ENCODE data around the gene TP63. TPM values are rescaled to one million over a fixed set of nuclear protein-coding genes. Genes with fewer than 3 reads are reported as not detected.

Gene TP63
- total and polyA plus RNA-seq, 2 experiments from 2014 or later, result not detected

GRCh38 chr3:189703865-189704264 lies 72.7 kb downstream of the TP63 start:
- Histone ChIP-seq H3K9me2 (ENCODE audit: insufficient read depth) (no peaks in the 10 kb centered on the region), H3K4me1 (ENCODE audit: insufficient read depth) (no peaks in the 10 kb centered on the region), H3K79me2 (replicated peaks; ENCODE audit: insufficient read depth) (no peaks in the 10 kb centered on the region), H3K4me3 (no peak overlapping the region), H3F3A (replicated peaks; ENCODE audit: low read depth) (no peaks in the 10 kb centered on the region), H3K4me2 (no peak overlapping the region), H3K27ac (ENCODE audit: low read depth) (no peak overlapping the region), H3K36me3 (ENCODE audit: insufficient read depth) (no peaks in the 10 kb centered on the region), H4K20me1 (replicated peaks; ENCODE audit: insufficient read depth) (no peaks in the 10 kb centered on the region), H3K27me3 (ENCODE audit: insufficient read depth) (no peaks in the 10 kb centered on the region), H2AFZ (no peak overlapping the region)
- peak overlapping the region; percentile 25; the same call in 1 of the 2 replicates for H3K27ac Mint-ChIP-seq
- H3K9me3 Mint-ChIP-seq, result no peaks in the 10 kb centered on the region
- no peaks in the 10 kb centered on the region; the same call in 2 of the 3 replicates for H3K4me1 Mint-ChIP-seq
- no peak overlapping the region for H3K4me3 Mint-ChIP-seq
- H3K36me3 Mint-ChIP-seq (ENCODE audit: low read depth), result no peaks in the 10 kb centered on the region
- DNase-seq (ENCODE audit: low spot score), result no peak
- no peak for ATAC-seq
- peaks cover 3% of the 10 kb centered on the region for H3K27me3 Mint-ChIP-seq (ENCODE audit: insufficient read depth, low read depth, poor library complexity)
- TF ChIP-seq, protein P1, sequence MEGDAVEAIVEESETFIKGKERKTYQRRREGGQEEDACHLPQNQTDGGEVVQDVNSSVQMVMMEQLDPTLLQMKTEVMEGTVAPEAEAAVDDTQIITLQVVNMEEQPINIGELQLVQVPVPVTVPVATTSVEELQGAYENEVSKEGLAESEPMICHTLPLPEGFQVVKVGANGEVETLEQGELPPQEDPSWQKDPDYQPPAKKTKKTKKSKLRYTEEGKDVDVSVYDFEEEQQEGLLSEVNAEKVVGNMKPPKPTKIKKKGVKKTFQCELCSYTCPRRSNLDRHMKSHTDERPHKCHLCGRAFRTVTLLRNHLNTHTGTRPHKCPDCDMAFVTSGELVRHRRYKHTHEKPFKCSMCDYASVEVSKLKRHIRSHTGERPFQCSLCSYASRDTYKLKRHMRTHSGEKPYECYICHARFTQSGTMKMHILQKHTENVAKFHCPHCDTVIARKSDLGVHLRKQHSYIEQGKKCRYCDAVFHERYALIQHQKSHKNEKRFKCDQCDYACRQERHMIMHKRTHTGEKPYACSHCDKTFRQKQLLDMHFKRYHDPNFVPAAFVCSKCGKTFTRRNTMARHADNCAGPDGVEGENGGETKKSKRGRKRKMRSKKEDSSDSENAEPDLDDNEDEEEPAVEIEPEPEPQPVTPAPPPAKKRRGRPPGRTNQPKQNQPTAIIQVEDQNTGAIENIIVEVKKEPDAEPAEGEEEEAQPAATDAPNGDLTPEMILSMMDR (conservative IDR thresholded peaks at IDR 0.05; ENCODE audit: low read depth in 2 of 2), result no peak
- TF ChIP-seq ZNF462 (CRISPR knock-in tag; IDR thresholded peaks at IDR 0.05) (no peak), EZH2 (IDR thresholded peaks at IDR 0.05; ENCODE audit: low read depth, unreplicated experiment) (no peak), JUNB (IDR thresholded peaks at IDR 0.05; ENCODE audit: unreplicated experiment) (no peak), ZNF331 (CRISPR knock-in tag; IDR thresholded peaks at IDR 0.05; ENCODE audit: low read depth) (no peak), STAT1 (IDR thresholded peaks at IDR 0.05; ENCODE audit: unreplicated experiment) (no peak), EZH2phosphoT487 (IDR thresholded peaks at IDR 0.05; ENCODE audit: unreplicated experiment) (no peak)
- TF ChIP-seq, protein P2, sequence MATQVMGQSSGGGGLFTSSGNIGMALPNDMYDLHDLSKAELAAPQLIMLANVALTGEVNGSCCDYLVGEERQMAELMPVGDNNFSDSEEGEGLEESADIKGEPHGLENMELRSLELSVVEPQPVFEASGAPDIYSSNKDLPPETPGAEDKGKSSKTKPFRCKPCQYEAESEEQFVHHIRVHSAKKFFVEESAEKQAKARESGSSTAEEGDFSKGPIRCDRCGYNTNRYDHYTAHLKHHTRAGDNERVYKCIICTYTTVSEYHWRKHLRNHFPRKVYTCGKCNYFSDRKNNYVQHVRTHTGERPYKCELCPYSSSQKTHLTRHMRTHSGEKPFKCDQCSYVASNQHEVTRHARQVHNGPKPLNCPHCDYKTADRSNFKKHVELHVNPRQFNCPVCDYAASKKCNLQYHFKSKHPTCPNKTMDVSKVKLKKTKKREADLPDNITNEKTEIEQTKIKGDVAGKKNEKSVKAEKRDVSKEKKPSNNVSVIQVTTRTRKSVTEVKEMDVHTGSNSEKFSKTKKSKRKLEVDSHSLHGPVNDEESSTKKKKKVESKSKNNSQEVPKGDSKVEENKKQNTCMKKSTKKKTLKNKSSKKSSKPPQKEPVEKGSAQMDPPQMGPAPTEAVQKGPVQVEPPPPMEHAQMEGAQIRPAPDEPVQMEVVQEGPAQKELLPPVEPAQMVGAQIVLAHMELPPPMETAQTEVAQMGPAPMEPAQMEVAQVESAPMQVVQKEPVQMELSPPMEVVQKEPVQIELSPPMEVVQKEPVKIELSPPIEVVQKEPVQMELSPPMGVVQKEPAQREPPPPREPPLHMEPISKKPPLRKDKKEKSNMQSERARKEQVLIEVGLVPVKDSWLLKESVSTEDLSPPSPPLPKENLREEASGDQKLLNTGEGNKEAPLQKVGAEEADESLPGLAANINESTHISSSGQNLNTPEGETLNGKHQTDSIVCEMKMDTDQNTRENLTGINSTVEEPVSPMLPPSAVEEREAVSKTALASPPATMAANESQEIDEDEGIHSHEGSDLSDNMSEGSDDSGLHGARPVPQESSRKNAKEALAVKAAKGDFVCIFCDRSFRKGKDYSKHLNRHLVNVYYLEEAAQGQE (IDR thresholded peaks at IDR 0.05; ENCODE audit: unreplicated experiment), result no peak
- TF ChIP-seq, protein P3, sequence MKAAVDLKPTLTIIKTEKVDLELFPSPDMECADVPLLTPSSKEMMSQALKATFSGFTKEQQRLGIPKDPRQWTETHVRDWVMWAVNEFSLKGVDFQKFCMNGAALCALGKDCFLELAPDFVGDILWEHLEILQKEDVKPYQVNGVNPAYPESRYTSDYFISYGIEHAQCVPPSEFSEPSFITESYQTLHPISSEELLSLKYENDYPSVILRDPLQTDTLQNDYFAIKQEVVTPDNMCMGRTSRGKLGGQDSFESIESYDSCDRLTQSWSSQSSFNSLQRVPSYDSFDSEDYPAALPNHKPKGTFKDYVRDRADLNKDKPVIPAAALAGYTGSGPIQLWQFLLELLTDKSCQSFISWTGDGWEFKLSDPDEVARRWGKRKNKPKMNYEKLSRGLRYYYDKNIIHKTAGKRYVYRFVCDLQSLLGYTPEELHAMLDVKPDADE (IDR thresholded peaks at IDR 0.05), result no peak

All from GM23338 (cell line).